T-helper 1 cell treated with Interleukin-12 subunit alpha and Interleukin-12 subunit beta and Interleukin-4 antibody, amounts not matched to agents 30 μg/mL and 1 μg/mL, for 36 hours (primary cell): ENCODE measurements around the gene STK17B.
A peak's percentile ranks its signal among the peaks of the same experiment; 100 is the strongest.

Experiments used
- H3K27ac Mint-ChIP-seq: one replicate; pipeline ENCODE4 v1.8.0; 2021; ENCODE audit warnings: mild to moderate bottlenecking, mixed read lengths
- H3K27me3 Mint-ChIP-seq: one replicate; pipeline ENCODE4 v1.8.0; 2021; ENCODE audit warnings: low read depth, mixed read lengths
- H3K36me3 Mint-ChIP-seq: one replicate; pipeline ENCODE4 v1.8.0; 2021; ENCODE audit warnings: low read depth, mixed read lengths
- H3K4me1 Mint-ChIP-seq: one replicate; pipeline ENCODE4 v1.8.0; 2021; ENCODE audit warnings: low read depth, mixed read lengths
- H3K4me3 Mint-ChIP-seq: one replicate; pipeline ENCODE4 v1.8.0; 2021; ENCODE audit warnings: mild to moderate bottlenecking, moderate library complexity, mixed read lengths
- H3K9me3 Mint-ChIP-seq: one replicate; pipeline ENCODE4 v1.8.0; 2021; ENCODE audit warnings: mixed read lengths

STK17B gene

GRCh38 chr2:196171248-196171871 is at the start of gene STK17B:
STK17B (minus strand) TSS chr2:196171578; CDS start chr2:196163383, 8,195 bp downstream.
- Mint-ChIP-seq H3K36me3 (peaks cover 49% of the 10 kb centered on the region), H3K4me1 (peaks cover 38% of the 10 kb centered on the region), H3K9me3 (no peaks in the 10 kb centered on the region), H3K27me3 (no peaks in the 10 kb centered on the region), H3K4me3 (peak within 1 kb of the TSS; percentile 99), H3K27ac (peak within 1 kb of the TSS; percentile 98)

GRCh38 chr2:196220671-196221070 is 49.3 kb upstream of the STK17B start:
- Mint-ChIP-seq H3K36me3 (peaks cover 15% of the 10 kb centered on the region), H3K27me3 (no peaks in the 10 kb centered on the region), H3K4me3 (no peak overlapping the region), H3K27ac (no peak overlapping the region), H3K9me3 (peaks cover 7% of the 10 kb centered on the region), H3K4me1 (peaks cover 35% of the 10 kb centered on the region)

GRCh38 chr2:196219671-196220070 is 48.3 kb upstream of the STK17B start:
- Mint-ChIP-seq H3K27me3 (no peaks in the 10 kb centered on the region), H3K4me1 (peaks cover 37% of the 10 kb centered on the region), H3K4me3 (no peak overlapping the region), H3K9me3 (peaks cover 7% of the 10 kb centered on the region), H3K27ac (no peak overlapping the region), H3K36me3 (peaks cover 15% of the 10 kb centered on the region)

- Mint-ChIP-seq H3K27ac (no peak overlapping the region), H3K9me3 (peaks cover 4% of the 10 kb centered on the region), H3K36me3 (peaks cover 11% of the 10 kb centered on the region), H3K4me3 (no peak overlapping the region), H3K27me3 (no peaks in the 10 kb centered on the region), H3K4me1 (peaks cover 30% of the 10 kb centered on the region)
Measured at GRCh38 chr2:196218106-196218505, 46.7 kb upstream of the STK17B start.

GRCh38 chr2:196217116-196217515 is 45.7 kb upstream of the STK17B start:
- peaks cover 10% of the 10 kb centered on the region for H3K36me3 Mint-ChIP-seq
- no peaks in the 10 kb centered on the region for H3K27me3 Mint-ChIP-seq
- H3K9me3 Mint-ChIP-seq, result peaks cover 2% of the 10 kb centered on the region
- peaks cover 38% of the 10 kb centered on the region for H3K4me1 Mint-ChIP-seq
- H3K27ac Mint-ChIP-seq, result no peak overlapping the region
- H3K4me3 Mint-ChIP-seq, result no peak overlapping the region

GRCh38 chr2:196215376-196215775 is 44.0 kb upstream of the STK17B start:
- peaks cover 42% of the 10 kb centered on the region for H3K4me1 Mint-ChIP-seq
- H3K27me3 Mint-ChIP-seq, result no peaks in the 10 kb centered on the region
- H3K36me3 Mint-ChIP-seq, result peaks cover 11% of the 10 kb centered on the region
- H3K9me3 Mint-ChIP-seq, result no peaks in the 10 kb centered on the region
- H3K4me3 Mint-ChIP-seq, result no peak overlapping the region
- no peak overlapping the region for H3K27ac Mint-ChIP-seq

GRCh38 chr2:196214156-196214555 is 42.8 kb upstream of the STK17B start:
- Mint-ChIP-seq H3K27ac (no peak overlapping the region), H3K9me3 (peaks cover 4% of the 10 kb centered on the region), H3K4me3 (no peak overlapping the region), H3K36me3 (peaks cover 11% of the 10 kb centered on the region), H3K4me1 (peaks cover 47% of the 10 kb centered on the region), H3K27me3 (no peaks in the 10 kb centered on the region)

- H3K27ac Mint-ChIP-seq, result no peak overlapping the region
- H3K27me3 Mint-ChIP-seq, result no peaks in the 10 kb centered on the region
- H3K36me3 Mint-ChIP-seq, result peaks cover 11% of the 10 kb centered on the region
- peaks cover 54% of the 10 kb centered on the region for H3K4me1 Mint-ChIP-seq
- H3K4me3 Mint-ChIP-seq, result no peak overlapping the region
- peaks cover 4% of the 10 kb centered on the region for H3K9me3 Mint-ChIP-seq
Measured at GRCh38 chr2:196213252-196213980, 42.0 kb upstream of the STK17B start.

- Mint-ChIP-seq H3K4me1 (peaks cover 54% of the 10 kb centered on the region), H3K9me3 (peaks cover 4% of the 10 kb centered on the region), H3K27me3 (no peaks in the 10 kb centered on the region), H3K27ac (peak overlapping the region; percentile 56), H3K36me3 (peaks cover 7% of the 10 kb centered on the region), H3K4me3 (no peak overlapping the region)
Measured at GRCh38 chr2:196208915-196209314, 37.5 kb upstream of the STK17B start.

- no peak overlapping the region for H3K4me3 Mint-ChIP-seq
- no peaks in the 10 kb centered on the region for H3K27me3 Mint-ChIP-seq
- H3K36me3 Mint-ChIP-seq, result peaks cover 7% of the 10 kb centered on the region
- peaks cover 4% of the 10 kb centered on the region for H3K9me3 Mint-ChIP-seq
- peaks cover 48% of the 10 kb centered on the region for H3K4me1 Mint-ChIP-seq
- H3K27ac Mint-ChIP-seq, result no peak overlapping the region
Measured at GRCh38 chr2:196206804-196207203, 35.4 kb upstream of the STK17B start.

GRCh38 chr2:196205881-196206435 is 34.6 kb upstream of the STK17B start:
- Mint-ChIP-seq H3K27ac (no peak overlapping the region), H3K36me3 (peaks cover 3% of the 10 kb centered on the region), H3K4me3 (no peak overlapping the region), H3K9me3 (peaks cover 4% of the 10 kb centered on the region), H3K27me3 (no peaks in the 10 kb centered on the region), H3K4me1 (peaks cover 48% of the 10 kb centered on the region)

GRCh38 chr2:196205011-196205766 is 33.8 kb upstream of the STK17B start:
- H3K27me3 Mint-ChIP-seq, result no peaks in the 10 kb centered on the region
- H3K27ac Mint-ChIP-seq, result no peak overlapping the region
- no peak overlapping the region for H3K4me3 Mint-ChIP-seq
- peaks cover 4% of the 10 kb centered on the region for H3K9me3 Mint-ChIP-seq
- peaks cover 3% of the 10 kb centered on the region for H3K36me3 Mint-ChIP-seq
- H3K4me1 Mint-ChIP-seq, result peaks cover 52% of the 10 kb centered on the region

- Mint-ChIP-seq H3K36me3 (peaks cover 4% of the 10 kb centered on the region), H3K9me3 (peaks cover 4% of the 10 kb centered on the region), H3K27ac (peak overlapping the region; percentile 82), H3K4me3 (peak overlapping the region; percentile 22), H3K4me1 (peaks cover 40% of the 10 kb centered on the region), H3K27me3 (no peaks in the 10 kb centered on the region)
Measured at GRCh38 chr2:196201229-196202009, 30.0 kb upstream of the STK17B start.

GRCh38 chr2:196200557-196200956 is 29.2 kb upstream of the STK17B start:
- H3K27me3 Mint-ChIP-seq, result no peaks in the 10 kb centered on the region
- H3K4me3 Mint-ChIP-seq, result peak overlapping the region; percentile 21
- H3K36me3 Mint-ChIP-seq, result peaks cover 6% of the 10 kb centered on the region
- H3K27ac Mint-ChIP-seq, result peak overlapping the region; percentile 82
- H3K9me3 Mint-ChIP-seq, result peaks cover 7% of the 10 kb centered on the region
- peaks cover 42% of the 10 kb centered on the region for H3K4me1 Mint-ChIP-seq
